SJSA1 (cell line): ENCODE data around the gene TMPRSS9. TPM values are rescaled to one million over a fixed set of nuclear protein-coding genes. Genes with fewer than 3 reads are reported as not detected.
"Not testable (repeated sequence)": the region's sequence is repeated elsewhere in the genome, so short reads cannot be mapped to it uniquely, and the experiment has no call there.

Experiments
- DNase-seq, 2 experiments: peaks; one replicate each; pipeline ENCODE4 v3.0.0-alpha.2; 2015 to 2020; ENCODE audit warnings: low spot score in 2 of 2, low read depth in 1 of 2
- H3K27ac ChIP-seq: fragments of 250-450 bp; sonication (Bioruptor Pico); 2 replicates; pipeline ENCODE4 v1.5.1; 2020; ENCODE audit warnings: mild to moderate bottlenecking, moderate library complexity
- H3K27me3 ChIP-seq: fragments of 250-450 bp; sonication (Bioruptor Pico); replicated peaks from 2 replicates; pipeline ENCODE4 v1.5.1; 2020; ENCODE audit warnings: mild to moderate bottlenecking, moderate library complexity
- H3K36me3 ChIP-seq: fragments of 250-450 bp; sonication (Bioruptor Pico); 2 replicates; pipeline ENCODE4 v1.5.1; 2020; ENCODE audit warnings: mild to moderate bottlenecking
- H3K4me1 ChIP-seq: fragments of 250-450 bp; sonication (Bioruptor Pico); replicated peaks from 2 replicates; pipeline ENCODE4 v1.6.1; 2021; ENCODE audit warnings: mild to moderate bottlenecking
- H3K4me3 ChIP-seq: fragments of 250-450 bp; sonication (Bioruptor Pico); 2 replicates; pipeline ENCODE4 v1.5.1; 2020; ENCODE audit warnings: mild to moderate bottlenecking
- H3K9me3 ChIP-seq: fragments of 250-450 bp; sonication (Bioruptor Pico); replicated peaks from 2 replicates; pipeline ENCODE4 v1.5.1; 2020; ENCODE audit warnings: mild to moderate bottlenecking
- total RNA-seq: library from RNA; depleted of rRNA; stranded (reverse); fragments of >200 nt; shearing (Covaris generic); gene quantifications from 2 replicates; pipeline ENCODE4 v1.2.3, GENCODE V29; 2014

The TMPRSS9 gene
- total RNA-seq, 1 experiment from 2014 or later: not detected

- H3K27me3 ChIP-seq: no peaks in the 10 kb centered on the region
- DNase-seq: no peak
- peaks cover 42% of the 10 kb centered on the region for H3K36me3 ChIP-seq
- no peak overlapping the region for H3K27ac ChIP-seq
- H3K9me3 ChIP-seq: no peaks in the 10 kb centered on the region
- no peak overlapping the region for H3K4me3 ChIP-seq
- H3K4me1 ChIP-seq: no peaks in the 10 kb centered on the region
Observed at GRCh38 chr19:2341244-2341751, 18.8 kb upstream of the TMPRSS9 start.

- Histone ChIP-seq H3K27ac (no peak overlapping the region), H3K36me3 (peaks cover 43% of the 10 kb centered on the region), H3K4me1 (no peaks in the 10 kb centered on the region), H3K4me3 (no peak overlapping the region), H3K9me3 (no peaks in the 10 kb centered on the region), H3K27me3 (no peaks in the 10 kb centered on the region)
- no peak for DNase-seq
Observed at GRCh38 chr19:2341982-2342381, 18.1 kb upstream of the TMPRSS9 start.

GRCh38 chr19:2342656-2343288 is 17.3 kb upstream of the TMPRSS9 start:
- H3K27me3 ChIP-seq: no peaks in the 10 kb centered on the region

GRCh38 chr19:2343289-2343982 is 16.6 kb upstream of the TMPRSS9 start:
- Histone ChIP-seq H3K36me3 (peaks cover 37% of the 10 kb centered on the region), H3K9me3 (no peaks in the 10 kb centered on the region), H3K4me1 (no peaks in the 10 kb centered on the region), H3K27ac (no peak overlapping the region), H3K27me3 (no peaks in the 10 kb centered on the region), H3K4me3 (no peak overlapping the region)
- no peak for DNase-seq

More at GRCh38 chr19:2342656-2343288, 17.3 kb upstream of the TMPRSS9 start:
- H3K36me3 ChIP-seq: peaks cover 38% of the 10 kb centered on the region
- no peak overlapping the region for H3K27ac ChIP-seq
- no peak for DNase-seq
- no peak overlapping the region for H3K4me3 ChIP-seq
- H3K9me3 ChIP-seq: no peaks in the 10 kb centered on the region
- no peaks in the 10 kb centered on the region for H3K4me1 ChIP-seq

- H3K9me3 ChIP-seq: no peaks in the 10 kb centered on the region
- H3K4me1 ChIP-seq: no peaks in the 10 kb centered on the region
- no peak overlapping the region for H3K4me3 ChIP-seq
- H3K27ac ChIP-seq: no peak overlapping the region
- peaks cover 30% of the 10 kb centered on the region for H3K36me3 ChIP-seq
- no peaks in the 10 kb centered on the region for H3K27me3 ChIP-seq
- no peak for DNase-seq
Observed at GRCh38 chr19:2344381-2344870, 15.6 kb upstream of the TMPRSS9 start.

GRCh38 chr19:2345076-2345475 is 15.0 kb upstream of the TMPRSS9 start:
- no peak for DNase-seq
- Histone ChIP-seq H3K27ac (no peak overlapping the region), H3K36me3 (peaks cover 27% of the 10 kb centered on the region), H3K27me3 (no peaks in the 10 kb centered on the region), H3K4me1 (no peaks in the 10 kb centered on the region), H3K4me3 (no peak overlapping the region), H3K9me3 (no peaks in the 10 kb centered on the region)

GRCh38 chr19:2345794-2346663 is 14.0 kb upstream of the TMPRSS9 start:
- peaks cover 19% of the 10 kb centered on the region for H3K36me3 ChIP-seq
- no peaks in the 10 kb centered on the region for H3K4me1 ChIP-seq
- no peak for DNase-seq
- H3K27me3 ChIP-seq: no peaks in the 10 kb centered on the region
- H3K4me3 ChIP-seq: no peak overlapping the region
- H3K9me3 ChIP-seq: no peaks in the 10 kb centered on the region
- no peak overlapping the region for H3K27ac ChIP-seq

- H3K9me3 ChIP-seq, H3K4me3 ChIP-seq, DNase-seq, H3K27me3 ChIP-seq, H3K4me1 ChIP-seq, H3K27ac ChIP-seq: not testable (repeated sequence)
- peaks cover 14% of the 10 kb centered on the region; the same call in 1 of the 2 replicates for H3K36me3 ChIP-seq
Observed at GRCh38 chr19:2349818-2350217, 10.2 kb upstream of the TMPRSS9 start.

GRCh38 chr19:2350656-2351055 is 9.4 kb upstream of the TMPRSS9 start:
- Histone ChIP-seq H3K36me3 (0 out of 2 replicates have a peak, but pooled peaks cover 14% of the 10 kb centered on the region), H3K4me3 (no peak overlapping the region), H3K27me3 (no peaks in the 10 kb centered on the region), H3K27ac (no peak overlapping the region), H3K4me1 (no peaks in the 10 kb centered on the region), H3K9me3 (no peaks in the 10 kb centered on the region)
- no peak for DNase-seq

GRCh38 chr19:2351591-2351990 is 8.5 kb upstream of the TMPRSS9 start:
- Histone ChIP-seq H3K27ac (no peak overlapping the region), H3K36me3 (0 out of 2 replicates have a peak, but pooled peaks cover 10% of the 10 kb centered on the region), H3K4me1 (no peaks in the 10 kb centered on the region), H3K27me3 (no peaks in the 10 kb centered on the region), H3K4me3 (no peak overlapping the region), H3K9me3 (no peaks in the 10 kb centered on the region)
- no peak for DNase-seq

- no peaks in the 10 kb centered on the region for H3K9me3 ChIP-seq
- DNase-seq: no peak
Observed at GRCh38 chr19:2352121-2352520, 7.9 kb upstream of the TMPRSS9 start.

GRCh38 chr19:2353159-2353886 is 6.7 kb upstream of the TMPRSS9 start:
- no peak overlapping the region for H3K27ac ChIP-seq
- H3K9me3 ChIP-seq: no peaks in the 10 kb centered on the region
- no peaks in the 10 kb centered on the region for H3K4me1 ChIP-seq
- 0 out of 2 replicates have a peak, but pooled peaks cover 10% of the 10 kb centered on the region for H3K36me3 ChIP-seq
- no peaks in the 10 kb centered on the region for H3K27me3 ChIP-seq
- DNase-seq: peak in 1 of 2 experiments; percentile 46
- no peak overlapping the region for H3K4me3 ChIP-seq

More at GRCh38 chr19:2352121-2352520, 7.9 kb upstream of the TMPRSS9 start:
- H3K4me3 ChIP-seq: no peak overlapping the region
- H3K27me3 ChIP-seq: no peaks in the 10 kb centered on the region
- no peaks in the 10 kb centered on the region for H3K4me1 ChIP-seq
- 0 out of 2 replicates have a peak, but pooled peaks cover 10% of the 10 kb centered on the region for H3K36me3 ChIP-seq
- H3K27ac ChIP-seq: no peak overlapping the region
